Hepatocyte (in vitro differentiated cells): Measurements from ENCODE around the gene KRTAP21-2. TPM values are rescaled to one million over a fixed set of nuclear protein-coding genes. Genes with fewer than 3 reads are reported as not detected.
"Not testable (repeated sequence)": the region's sequence is repeated elsewhere in the genome, so short reads cannot be mapped to it uniquely, and the experiment has no call there.

Experiments
- DNase-seq: peaks from one replicate; pipeline ENCODE4 v3.0.0-alpha.2; 2016; ENCODE audit warnings: low spot score
- H2AFZ ChIP-seq: fragments of 200-600 bp; sonication (generic); 2 replicates; pipeline ENCODE4 v1.6.0; 2016; ENCODE audit warnings: antibody characterized with exemption, mild to moderate bottlenecking
- H3K27ac ChIP-seq: fragments of 200-600 bp; sonication (generic); 2 replicates; pipeline ENCODE4 v1.5.1; 2016; ENCODE audit warnings: mild to moderate bottlenecking
- H3K27me3 ChIP-seq: fragments of 200-600 bp; sonication (generic); 2 replicates; pipeline ENCODE4 v1.6.1; 2016
- H3K36me3 ChIP-seq: fragments of 200-600 bp; sonication (generic); replicated peaks from 2 replicates; pipeline ENCODE4 v1.5.1; 2016; ENCODE audit warnings: low read depth; ENCODE audit not compliant: insufficient read depth
- H3K4me1 ChIP-seq: fragments of 200-600 bp; sonication (generic); 2 replicates; pipeline ENCODE4 v1.5.1; 2016; ENCODE audit warnings: mild to moderate bottlenecking, moderate library complexity; ENCODE audit not compliant: insufficient read depth
- H3K4me2 ChIP-seq: fragments of 200-600 bp; sonication (generic); 2 replicates; pipeline ENCODE4 v1.6.0; 2016
- H3K4me3 ChIP-seq: fragments of 200-600 bp; sonication (generic); 2 replicates; pipeline ENCODE4 v1.5.1; 2016; ENCODE audit warnings: mild to moderate bottlenecking
- H3K79me2 ChIP-seq: fragments of 200-600 bp; sonication (generic); 2 replicates; pipeline ENCODE4 v1.6.0; 2017; ENCODE audit warnings: mild to moderate bottlenecking
- H3K9me2 ChIP-seq: fragments of 200-600 bp; sonication (generic); replicated peaks from 2 replicates; pipeline ENCODE4 v1.6.0; 2017; ENCODE audit warnings: mild to moderate bottlenecking; ENCODE audit not compliant: insufficient read depth
- H3K9me3 ChIP-seq: fragments of 200-600 bp; sonication (generic); 2 replicates; pipeline ENCODE4 v1.5.1; 2016; ENCODE audit warnings: low read depth, mild to moderate bottlenecking
- H4K20me1 ChIP-seq: fragments of 200-600 bp; sonication (generic); 2 replicates; pipeline ENCODE4 v1.6.0; 2016; ENCODE audit warnings: mild to moderate bottlenecking; ENCODE audit not compliant: insufficient read depth, poor library complexity, severe bottlenecking
- EZH2 ChIP-seq: fragments of 200-600 bp; sonication (generic); IDR thresholded peaks from 2 replicates; pipeline ENCODE4 v1.6.1; 2016; ENCODE audit warnings: antibody characterized with exemption, mild to moderate bottlenecking, borderline replicate concordance
- EZH2phosphoT487 ChIP-seq: fragments of 200-600 bp; sonication (generic); IDR thresholded peaks from one replicate; pipeline ENCODE4 v1.6.1; 2018; ENCODE audit warnings: antibody characterized with exemption, mild to moderate bottlenecking, low read depth, moderate library complexity; ENCODE audit not compliant: unreplicated experiment, severe bottlenecking
- WGBS: methylation state at CpG from one replicate; pipeline ENCODE4 v1.1.6; 2016; ENCODE audit warnings: low lambda C conversion rate; ENCODE audit errors: missing lambda C conversion rate; 5-methylcytosine and 5-hydroxymethylcytosine counted together
- polyA plus RNA-seq: library from polyadenylated mRNA; unstranded; fragments of >200 nt; fragmentation: Nextera tagmentation; extraction: Ambion mirVana; gene quantifications from 2 replicates; pipeline ENCODE4 v1.2.1, GENCODE V29; 2016
- total RNA-seq: library from RNA; depleted of rRNA; stranded (reverse); fragments of >200 nt; gene quantifications from 2 replicates; pipeline ENCODE4 v1.2.3, GENCODE V29; 2014
- TF ChIP-seq, protein P1 (sequence below): fragments of 200-600 bp; sonication (generic); IDR thresholded peaks from 2 replicates; pipeline ENCODE4 v1.5.1; 2016; ENCODE audit warnings: antibody characterized with exemption, mild to moderate bottlenecking; ENCODE audit not compliant: poor library complexity

KRTAP21-2 gene
- total and polyA plus RNA-seq, 2 experiments from 2014 or later = not detected

DNA sequence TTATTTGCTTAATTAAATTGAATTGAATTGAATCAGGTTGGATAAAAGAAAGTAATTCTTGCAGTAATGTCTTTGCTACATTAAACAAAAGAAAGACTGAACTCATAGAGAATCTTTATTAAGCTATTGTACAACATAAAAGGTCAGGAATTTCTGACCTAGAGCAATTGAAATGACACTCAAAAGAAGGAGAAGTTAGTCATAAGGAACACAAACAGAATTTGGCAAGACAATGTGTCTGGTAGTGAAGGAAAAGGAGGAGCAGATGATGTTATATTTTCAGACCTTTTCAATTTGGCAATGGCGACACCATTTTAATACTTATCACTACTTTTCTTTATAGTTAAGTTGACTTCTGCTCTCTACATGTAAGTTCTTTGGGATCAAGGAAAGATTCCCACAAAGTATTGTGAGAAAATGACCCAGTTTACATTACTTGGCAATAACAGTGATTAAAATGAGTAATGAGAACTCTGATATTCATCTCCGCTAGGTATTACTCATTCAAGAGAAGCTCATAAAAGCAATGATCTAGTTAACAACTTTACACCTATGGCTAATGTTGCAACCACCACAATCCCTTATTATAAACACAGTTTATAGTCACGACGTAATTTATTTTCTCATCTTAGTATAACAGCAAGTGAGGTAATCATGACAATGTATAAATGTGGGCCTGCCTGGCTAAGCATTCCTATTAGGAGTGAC, 22.8 kb upstream of the KRTAP21-2 start:
- H3K9me2 ChIP-seq = no peaks in the 10 kb centered on the region
- H3K4me1 ChIP-seq = no peaks in the 10 kb centered on the region
- H3K27ac ChIP-seq = no peak overlapping the region
- no peak for DNase-seq
- H3K27me3 ChIP-seq = no peaks in the 10 kb centered on the region
- H3K4me2 ChIP-seq = no peak overlapping the region
- no peaks in the 10 kb centered on the region for H4K20me1 ChIP-seq
- TF ChIP-seq EZH2phosphoT487 (no peak), EZH2 (no peak)
- TF ChIP-seq, protein P1, sequence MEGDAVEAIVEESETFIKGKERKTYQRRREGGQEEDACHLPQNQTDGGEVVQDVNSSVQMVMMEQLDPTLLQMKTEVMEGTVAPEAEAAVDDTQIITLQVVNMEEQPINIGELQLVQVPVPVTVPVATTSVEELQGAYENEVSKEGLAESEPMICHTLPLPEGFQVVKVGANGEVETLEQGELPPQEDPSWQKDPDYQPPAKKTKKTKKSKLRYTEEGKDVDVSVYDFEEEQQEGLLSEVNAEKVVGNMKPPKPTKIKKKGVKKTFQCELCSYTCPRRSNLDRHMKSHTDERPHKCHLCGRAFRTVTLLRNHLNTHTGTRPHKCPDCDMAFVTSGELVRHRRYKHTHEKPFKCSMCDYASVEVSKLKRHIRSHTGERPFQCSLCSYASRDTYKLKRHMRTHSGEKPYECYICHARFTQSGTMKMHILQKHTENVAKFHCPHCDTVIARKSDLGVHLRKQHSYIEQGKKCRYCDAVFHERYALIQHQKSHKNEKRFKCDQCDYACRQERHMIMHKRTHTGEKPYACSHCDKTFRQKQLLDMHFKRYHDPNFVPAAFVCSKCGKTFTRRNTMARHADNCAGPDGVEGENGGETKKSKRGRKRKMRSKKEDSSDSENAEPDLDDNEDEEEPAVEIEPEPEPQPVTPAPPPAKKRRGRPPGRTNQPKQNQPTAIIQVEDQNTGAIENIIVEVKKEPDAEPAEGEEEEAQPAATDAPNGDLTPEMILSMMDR = no peak
- H3K36me3 ChIP-seq = no peaks in the 10 kb centered on the region
- H3K9me3 ChIP-seq = no peaks in the 10 kb centered on the region
- H3K79me2 ChIP-seq = no peaks in the 10 kb centered on the region
- H2AFZ ChIP-seq = no peak overlapping the region
- no peak overlapping the region for H3K4me3 ChIP-seq
- 87% methylated on average over 4 of the region's 4 CpGs for WGBS

DNA sequence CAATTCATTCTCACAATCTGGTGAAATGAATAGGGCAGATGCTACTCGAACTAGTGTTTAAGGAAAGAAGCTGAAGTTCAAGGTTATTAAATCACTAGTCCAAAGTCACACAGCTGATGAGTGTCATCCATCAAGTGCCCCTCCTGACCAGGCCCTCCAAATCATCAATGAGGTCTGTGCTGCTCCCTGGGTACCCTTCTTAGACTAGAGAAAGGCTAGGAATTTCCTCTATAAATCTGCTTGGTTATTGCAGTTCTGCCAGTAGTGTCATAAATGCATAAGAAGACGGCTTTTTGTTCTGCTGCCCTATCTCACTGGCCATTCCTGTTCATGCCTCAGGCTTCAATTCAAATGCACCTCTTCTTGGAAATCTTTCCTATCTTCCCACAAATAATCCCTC, 13.7 kb upstream of the KRTAP21-2 start:
- H3K27me3 ChIP-seq = no peaks in the 10 kb centered on the region
- H3K4me2 ChIP-seq = no peak overlapping the region
- H4K20me1 ChIP-seq = no peaks in the 10 kb centered on the region
- no peak for TF ChIP-seq EZH2
- TF ChIP-seq EZH2phosphoT487 = no peak
- TF ChIP-seq, protein P1 = no peak
- no peaks in the 10 kb centered on the region for H3K36me3 ChIP-seq
- H3K4me3 ChIP-seq = no peak overlapping the region
- H3K27ac ChIP-seq = no peak overlapping the region
- no peaks in the 10 kb centered on the region for H3K9me2 ChIP-seq
- 76% methylated on average over 2 of the region's 2 CpGs for WGBS
- no peaks in the 10 kb centered on the region for H3K9me3 ChIP-seq
- H2AFZ ChIP-seq = no peak overlapping the region
- no peaks in the 10 kb centered on the region for H3K4me1 ChIP-seq
- no peaks in the 10 kb centered on the region for H3K79me2 ChIP-seq
- no peak for DNase-seq

DNA sequence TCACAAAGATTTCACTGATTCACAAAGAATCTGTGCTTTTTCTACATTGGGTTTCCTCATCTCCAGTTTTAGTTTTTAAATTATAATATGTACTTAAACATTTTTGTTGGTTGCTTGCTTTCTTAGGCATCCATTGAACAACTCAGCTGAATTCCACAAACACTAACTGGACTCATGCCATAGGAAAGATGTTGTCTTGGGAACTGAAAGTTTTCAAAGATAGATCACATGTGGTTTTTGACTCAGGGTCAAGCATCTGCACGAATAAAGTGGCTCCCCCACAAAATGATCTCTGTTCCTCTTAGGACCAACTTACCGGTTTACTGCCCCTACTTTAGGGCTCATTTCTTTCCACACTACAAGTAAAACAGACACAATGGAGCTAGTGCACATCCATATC, 11.2 kb upstream of the KRTAP21-2 start:
- WGBS = 77% methylated on average over 2 of the region's 2 CpGs
- H3K4me2 ChIP-seq = no peak overlapping the region

DNA sequence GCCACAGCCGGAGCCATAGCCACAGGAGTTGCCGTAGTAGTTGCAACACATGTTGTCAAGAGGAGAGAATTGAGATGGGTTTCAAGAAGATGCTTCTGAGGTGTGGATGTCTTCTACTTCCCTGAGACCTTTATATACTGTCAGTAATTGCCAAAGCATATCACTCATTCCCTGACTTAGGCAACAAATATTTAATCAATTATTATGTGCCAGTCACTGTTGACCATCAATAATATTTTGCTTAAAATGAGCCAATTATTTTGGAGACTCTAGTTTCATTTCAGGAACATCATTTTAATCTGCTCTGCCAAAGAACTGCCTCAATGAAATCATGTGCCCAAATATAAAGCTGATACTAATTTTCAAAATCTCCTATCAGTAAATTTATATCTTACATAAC, 8.3 kb upstream of the KRTAP21-2 start, which contains the start of gene KRTAP21-1:
TSS of gene KRTAP21-1 (minus strand) at position 101 of the 400 bp plus-strand sequence. CDS start at position 51, 50 bp downstream.
- not testable (repeated sequence) for H3K36me3 ChIP-seq, DNase-seq, H4K20me1 ChIP-seq, H3K27ac ChIP-seq, H3K4me3 ChIP-seq, H3K27me3 ChIP-seq, H3K9me2 ChIP-seq, H3K79me2 ChIP-seq, H3K4me1 ChIP-seq, H3K9me3 ChIP-seq, H3K4me2 ChIP-seq, H2AFZ ChIP-seq
- WGBS = 87% methylated on average over 2 of the region's 2 CpGs

More for the DNA sequence above, 11.2 kb upstream of the KRTAP21-2 start:
- no peak overlapping the region for H3K27ac ChIP-seq
- no peak overlapping the region for H3K4me3 ChIP-seq
- no peak overlapping the region for H2AFZ ChIP-seq
- no peaks in the 10 kb centered on the region for H3K9me3 ChIP-seq
- H3K9me2 ChIP-seq = no peaks in the 10 kb centered on the region
- H3K36me3 ChIP-seq = no peaks in the 10 kb centered on the region
- no peaks in the 10 kb centered on the region for H3K27me3 ChIP-seq
- H3K4me1 ChIP-seq = no peaks in the 10 kb centered on the region
- H4K20me1 ChIP-seq = no peaks in the 10 kb centered on the region
- H3K79me2 ChIP-seq = no peaks in the 10 kb centered on the region
- TF ChIP-seq EZH2 (no peak), EZH2phosphoT487 (no peak)
- TF ChIP-seq, protein P1 = no peak
- no peak for DNase-seq
